Thyroid gland (tissue), 4 donors: ENCODE results near the gene MTNR1B. TPM values are rescaled to one million over a fixed set of nuclear protein-coding genes. Genes with fewer than 3 reads are reported as not detected.

ENCODE experiments used
- DNase-seq, 2 donors: peaks; one replicate each; pipeline ENCODE4 v3.0.0-alpha.2; 2019
- H3K27ac ChIP-seq, 3 donors: fragments of 200-600 bp; sonication (generic); 1 replicate in 2 of 3; 2 replicates in 1 of 3; pipeline ENCODE4 v1.5.1; 2016 to 2019; ENCODE audit warnings: mild to moderate bottlenecking in 1 of 3, moderate library complexity in 1 of 3
- H3K27me3 ChIP-seq: fragments of 200-600 bp; sonication (generic); one replicate; pipeline ENCODE4 v1.5.1; 2019
- H3K36me3 ChIP-seq, 2 donors: fragments of 200-600 bp; sonication (generic); one replicate each; pipeline ENCODE4 v1.5.1; 2016 to 2019
- H3K4me1 ChIP-seq, 2 donors: fragments of 200-600 bp; sonication (generic); one replicate each; pipeline ENCODE4 v1.5.1; 2017 to 2019
- H3K4me3 ChIP-seq, 3 donors: fragments of 200-600 bp; sonication (generic); replicated peaks in 1 of 3; 1 replicate in 2 of 3; 2 replicates in 1 of 3; pipeline ENCODE4 v1.5.1; 2016; ENCODE audit warnings: mild to moderate bottlenecking in 1 of 3
- H3K9me3 ChIP-seq: fragments of 200-600 bp; sonication (generic); one replicate; pipeline ENCODE4 v1.5.1; 2017
- CTCF ChIP-seq, 6 experiments: fragments of 200-600 bp in 3 of 6; fragments of 450-650 bp in 3 of 6; sonication (generic) in 3 of 6; IDR thresholded peaks; one replicate each; pipeline ENCODE4 v1.5.1; 2016 to 2019; ENCODE audit warnings: antibody characterized with exemption in 6 of 6, mild to moderate bottlenecking in 2 of 6, inconsistent platforms in 1 of 6, moderate library complexity in 1 of 6
- POLR2A ChIP-seq, 2 donors: fragments of 450-650 bp; IDR thresholded peaks; one replicate each; pipeline ENCODE4 v1.6.1; 2017; ENCODE audit warnings: antibody characterized with exemption in 2 of 2, mild to moderate bottlenecking in 2 of 2, moderate library complexity in 1 of 2
- WGBS, 2 donors: methylation state at CpG; one replicate each; pipeline ENCODE4 v1.1.5; 2017; 5-methylcytosine and 5-hydroxymethylcytosine counted together
- intact Hi-C: fragments of 100-400 bp; cut with DNase I; formaldehyde crosslinking; loops from one replicate; pipeline ENCODE4 v1.15.1; 2023
- total RNA-seq, 4 donors: library from RNA; depleted of rRNA; stranded (reverse); fragments of >200 nt; gene quantifications; one replicate each; pipeline ENCODE4 v1.2.3, GENCODE V29; 2016

MTNR1B gene
- total RNA-seq, 4 donors from 2014 or later = not detected

GRCh38 chr11:93016595-93016994 is 47.1 kb downstream of the MTNR1B start:
- TF ChIP-seq POLR2A (IDR thresholded peaks at IDR 0.05) = no peak
- no peak for TF ChIP-seq CTCF (IDR thresholded peaks at IDR 0.05)
- WGBS, 2 donors = 78 to 87% methylated on average over 1 of the region's 1 CpG
- no peak for DNase-seq

GRCh38 chr11:93017821-93018690 is 48.6 kb downstream of the MTNR1B start:
- TF ChIP-seq CTCF (IDR thresholded peaks at IDR 0.05) (no peak), POLR2A (IDR thresholded peaks at IDR 0.05) (no peak)
- H3K27me3 ChIP-seq = no peaks in the 10 kb centered on the region
- 75 to 83% methylated on average over 8 to 9 of the region's 9 CpGs for WGBS, 2 donors
- H3K4me3 ChIP-seq = no peak overlapping the region
- no peak for DNase-seq
- H3K36me3 ChIP-seq = no peaks in the 10 kb centered on the region
- no peaks in the 10 kb centered on the region for H3K9me3 ChIP-seq
- H3K4me1 ChIP-seq = no peaks in the 10 kb centered on the region
- intact Hi-C loops = no loop called here
- H3K27ac ChIP-seq = no peak overlapping the region

More at GRCh38 chr11:93016595-93016994, 47.1 kb downstream of the MTNR1B start:
- Histone ChIP-seq H3K36me3 (no peaks in the 10 kb centered on the region), H3K4me1 (no peaks in the 10 kb centered on the region), H3K27ac (no peak overlapping the region), H3K27me3 (no peaks in the 10 kb centered on the region), H3K4me3 (no peak overlapping the region), H3K9me3 (no peaks in the 10 kb centered on the region)
- intact Hi-C loops = no loop called here

GRCh38 chr11:93020248-93021046 is 51.0 kb downstream of the MTNR1B start:
- 70% methylated on average over 5 of the region's 5 CpGs for WGBS, 2 donors
- no peaks in the 10 kb centered on the region for H3K4me1 ChIP-seq
- no peak overlapping the region for H3K4me3 ChIP-seq
- intact Hi-C loops = no loop called here
- DNase-seq = no peak
- no peaks in the 10 kb centered on the region for H3K9me3 ChIP-seq
- TF ChIP-seq POLR2A (IDR thresholded peaks at IDR 0.05) (no peak), CTCF (IDR thresholded peaks at IDR 0.05) (no peak)
- no peaks in the 10 kb centered on the region for H3K27me3 ChIP-seq
- no peaks in the 10 kb centered on the region for H3K36me3 ChIP-seq
- no peak overlapping the region for H3K27ac ChIP-seq

- intact Hi-C loops = no loop called here
- WGBS, 2 donors = 38 to 53% methylated on average over 1 of the region's 1 CpG
These were observed 54.9 kb downstream of the MTNR1B start for GRCh38 chr11:93024369-93024768.

More at GRCh38 chr11:93024369-93024768, 54.9 kb downstream of the MTNR1B start:
- Histone ChIP-seq H3K36me3 (no peaks in the 10 kb centered on the region), H3K4me1 (no peaks in the 10 kb centered on the region), H3K27me3 (no peaks in the 10 kb centered on the region), H3K4me3 (no peak overlapping the region), H3K9me3 (no peaks in the 10 kb centered on the region), H3K27ac (no peak overlapping the region)
- TF ChIP-seq CTCF (IDR thresholded peaks at IDR 0.05) = no peak
- TF ChIP-seq POLR2A (IDR thresholded peaks at IDR 0.05) = no peak
- DNase-seq = peak; percentile 42 to 60
